ENCODE results near the gene CA5A. TPM values are rescaled to one million over a fixed set of nuclear protein-coding genes. Genes with fewer than 3 reads are reported as not detected.
"Not testable (repeated sequence)": the region's sequence is repeated elsewhere in the genome, so short reads cannot be mapped to it uniquely, and the experiment has no call there.

Gene CA5A
- total RNA-seq, 1 experiment from 2014 or later, result not detected

DNA sequence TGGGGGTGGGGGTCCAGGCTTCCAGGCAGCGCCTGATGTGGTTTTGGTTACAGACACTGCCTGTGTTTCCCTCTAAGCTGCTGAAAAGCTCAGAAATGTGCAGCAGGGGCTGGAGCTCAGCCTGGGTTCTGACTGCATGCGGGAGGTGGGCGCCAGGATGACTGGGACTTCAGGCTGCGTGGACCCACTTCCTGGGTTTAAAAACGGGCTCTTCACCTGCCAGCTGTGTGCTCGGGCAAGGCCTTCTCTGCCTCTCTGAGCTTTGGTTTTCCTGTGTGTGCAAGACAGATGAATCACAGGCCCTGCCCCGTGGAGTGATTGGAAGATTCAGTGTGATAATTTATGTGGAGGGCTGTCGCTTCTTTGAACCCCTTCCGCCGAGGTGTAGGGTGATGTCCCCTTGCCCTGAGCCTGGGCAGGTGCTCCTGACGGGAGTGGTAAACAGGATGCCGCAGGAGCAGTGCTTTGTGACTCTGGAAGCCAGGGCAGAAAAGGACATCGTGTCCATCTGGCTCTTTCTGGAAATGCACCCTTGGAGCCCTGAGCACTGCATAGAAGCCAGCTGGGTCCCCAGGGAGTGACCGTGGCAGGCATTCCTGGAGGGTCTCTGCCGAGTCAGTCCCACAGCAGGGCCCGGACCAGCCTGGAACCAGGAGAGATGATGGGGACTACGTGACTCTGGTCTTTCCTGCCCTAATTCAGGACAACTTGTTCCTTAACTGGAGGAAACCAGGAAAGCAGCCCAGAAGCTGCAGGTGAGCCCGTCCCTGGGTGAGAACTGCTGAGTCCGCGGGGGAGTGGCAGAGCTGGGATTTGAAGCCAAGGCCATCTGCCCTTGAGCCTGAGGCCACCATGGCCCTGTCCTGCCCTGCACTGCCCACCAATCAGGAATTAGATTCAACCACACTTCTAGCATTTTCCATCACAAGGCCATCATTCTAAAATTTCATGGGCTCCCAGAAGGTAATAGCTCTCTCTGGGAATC is 38.5 kb downstream of the CA5A start:
- ATAC-seq (peak; percentile 33; the same call in 1 of the 2 replicates), DNase-seq (ENCODE audit: low read depth, low spot score) (no peak)
- no peak overlapping the region for H2AFZ ChIP-seq (ENCODE audit: low read depth, low read length, poor library complexity, severe bottlenecking)
- no peaks in the 10 kb centered on the region for H3K9me3 ChIP-seq (ENCODE audit: control insufficient read depth in 1 of 2, insufficient read depth in 1 of 2, low read depth in 1 of 2, low read length in 2 of 2)
- ChIA-PET POLR2A (no interaction called here), CTCF (no interaction called here), RAD21 (ENCODE audit: low non-redundant PET in 1 of 2, low total read pairs in 2 of 2, uncharacterized antibody in 2 of 2, unreplicated experiment in 2 of 2) (no interaction called here)
- H4K20me1 ChIP-seq (ENCODE audit: insufficient read depth), result no peaks in the 10 kb centered on the region
- no peak for TF ChIP-seq EGR1 (IDR thresholded peaks at IDR 0.05; ENCODE audit: low read depth)
- TF ChIP-seq, protein P1, sequence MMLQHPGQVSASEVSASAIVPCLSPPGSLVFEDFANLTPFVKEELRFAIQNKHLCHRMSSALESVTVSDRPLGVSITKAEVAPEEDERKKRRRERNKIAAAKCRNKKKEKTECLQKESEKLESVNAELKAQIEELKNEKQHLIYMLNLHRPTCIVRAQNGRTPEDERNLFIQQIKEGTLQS (IDR thresholded peaks at IDR 0.05), result no peak
- no peak for TF ChIP-seq JUND (IDR thresholded peaks at IDR 0.05)
- no peak for TF ChIP-seq RAD21 (IDR thresholded peaks at IDR 0.05; ENCODE audit: low read depth)
- TF ChIP-seq, protein P2, sequence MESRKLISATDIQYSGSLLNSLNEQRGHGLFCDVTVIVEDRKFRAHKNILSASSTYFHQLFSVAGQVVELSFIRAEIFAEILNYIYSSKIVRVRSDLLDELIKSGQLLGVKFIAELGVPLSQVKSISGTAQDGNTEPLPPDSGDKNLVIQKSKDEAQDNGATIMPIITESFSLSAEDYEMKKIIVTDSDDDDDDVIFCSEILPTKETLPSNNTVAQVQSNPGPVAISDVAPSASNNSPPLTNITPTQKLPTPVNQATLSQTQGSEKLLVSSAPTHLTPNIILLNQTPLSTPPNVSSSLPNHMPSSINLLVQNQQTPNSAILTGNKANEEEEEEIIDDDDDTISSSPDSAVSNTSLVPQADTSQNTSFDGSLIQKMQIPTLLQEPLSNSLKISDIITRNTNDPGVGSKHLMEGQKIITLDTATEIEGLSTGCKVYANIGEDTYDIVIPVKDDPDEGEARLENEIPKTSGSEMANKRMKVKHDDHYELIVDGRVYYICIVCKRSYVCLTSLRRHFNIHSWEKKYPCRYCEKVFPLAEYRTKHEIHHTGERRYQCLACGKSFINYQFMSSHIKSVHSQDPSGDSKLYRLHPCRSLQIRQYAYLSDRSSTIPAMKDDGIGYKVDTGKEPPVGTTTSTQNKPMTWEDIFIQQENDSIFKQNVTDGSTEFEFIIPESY (IDR thresholded peaks at IDR 0.05; ENCODE audit: extremely low read depth, insufficient replicate concordance, low read length), result no peak
- no peak for TF ChIP-seq ELF1 (IDR thresholded peaks at IDR 0.05; ENCODE audit: borderline replicate concordance, low read depth)
- TF ChIP-seq CEBPB (IDR thresholded peaks at IDR 0.05; ENCODE audit: low read depth), result no peak
- TF ChIP-seq POLR2A (IDR thresholded peaks at IDR 0.05; ENCODE audit: borderline replicate concordance, extremely low read depth, insufficient read depth, insufficient read length), result no peak
- no peak for TF ChIP-seq YY1 (IDR thresholded peaks at IDR 0.05; ENCODE audit: extremely low read depth, insufficient replicate concordance, low read depth, low read length)
- no peak for TF ChIP-seq EZH2phosphoT487 (IDR thresholded peaks at IDR 0.05; ENCODE audit: borderline replicate concordance)
- TF ChIP-seq CBX3 (IDR thresholded peaks at IDR 0.05; ENCODE audit: low read depth), result no peak
- TF ChIP-seq, protein P3, sequence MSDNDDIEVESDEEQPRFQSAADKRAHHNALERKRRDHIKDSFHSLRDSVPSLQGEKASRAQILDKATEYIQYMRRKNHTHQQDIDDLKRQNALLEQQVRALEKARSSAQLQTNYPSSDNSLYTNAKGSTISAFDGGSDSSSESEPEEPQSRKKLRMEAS (IDR thresholded peaks at IDR 0.05), result no peak
- no peak for TF ChIP-seq ZFX (IDR thresholded peaks at IDR 0.05)
- no peak for TF ChIP-seq SRF (IDR thresholded peaks at IDR 0.05; ENCODE audit: low read depth)
- no peak for TF ChIP-seq FOSL1 (IDR thresholded peaks at IDR 0.05; ENCODE audit: low read depth)
- no peaks in the 10 kb centered on the region for H3K27me3 ChIP-seq (ENCODE audit: insufficient read depth, low read length)
- no TSS peak for BruUV-seq (replicated peaks)
- 0 out of 4 replicates have a peak, but pooled peaks cover 0 to 2% of the 10 kb centered on the region in 2 experiments for H3K4me1 ChIP-seq (ENCODE audit: control insufficient read depth in 1 of 2, insufficient read depth in 2 of 2, low read length in 2 of 2)
- intact Hi-C loops (cut with micrococcal nuclease), result no loop called here
- no peaks in the 10 kb centered on the region for H3K9me2 ChIP-seq (ENCODE audit: insufficient read depth)
- no peak overlapping the region for H3K27ac ChIP-seq (ENCODE audit: low read depth, low read length)
- no peak overlapping the region for H3K9ac ChIP-seq (ENCODE audit: low read length)
- no peak overlapping the region for H3K4me3 ChIP-seq (replicated peaks in 1 of 2; ENCODE audit: low read depth in 1 of 2, low read length in 2 of 2)
- no peaks in the 10 kb centered on the region for H3K36me3 ChIP-seq (ENCODE audit: control insufficient read depth in 1 of 2, insufficient read depth in 2 of 2, low read length in 2 of 2)
- H3K79me2 ChIP-seq (ENCODE audit: insufficient read depth, low read length), result no peaks in the 10 kb centered on the region
- H3K4me2 ChIP-seq (ENCODE audit: low read length), result no peak overlapping the region

DNA sequence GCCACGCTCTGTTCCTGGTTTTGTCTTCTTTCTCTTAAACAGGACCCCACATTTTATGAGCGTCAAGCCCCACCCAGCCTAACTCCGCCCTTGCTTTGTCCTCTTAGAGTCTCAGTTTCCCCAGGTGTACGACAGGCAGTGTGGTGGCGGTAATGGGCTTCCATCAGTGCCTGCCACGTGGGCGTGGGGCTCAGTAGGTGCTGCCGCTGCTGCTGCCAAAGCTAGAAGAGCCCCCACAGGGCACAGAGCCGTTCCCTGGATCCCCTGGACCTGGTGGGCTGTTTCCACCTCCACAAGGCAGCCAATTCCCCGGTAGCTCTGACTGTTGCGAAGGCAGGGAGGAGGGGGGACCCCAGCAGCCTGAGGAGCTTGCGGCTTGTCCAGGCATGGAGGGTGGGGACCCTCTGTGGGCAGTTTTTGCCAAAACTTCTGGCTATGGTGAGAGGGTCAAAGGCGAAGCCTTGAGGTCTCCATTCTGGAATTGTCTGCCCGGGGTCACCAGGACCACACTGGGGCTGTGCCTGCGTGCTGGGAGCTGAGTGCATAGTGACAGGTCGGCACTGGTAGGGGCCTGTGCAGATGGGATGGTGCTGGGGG is 39.3 kb downstream of the CA5A start:
- H3K27me3 ChIP-seq (ENCODE audit: insufficient read depth, low read length); H3K4me1 ChIP-seq (ENCODE audit: control insufficient read depth in 1 of 2, insufficient read depth in 2 of 2, low read length in 2 of 2); ATAC-seq; BruUV-seq (replicated peaks); H3K9me3 ChIP-seq (ENCODE audit: control insufficient read depth in 1 of 2, insufficient read depth in 1 of 2, low read depth in 1 of 2, low read length in 2 of 2); CTCF ChIA-PET; H3K9me2 ChIP-seq (ENCODE audit: insufficient read depth); POLR2A ChIA-PET; DNase-seq (ENCODE audit: low read depth, low spot score); H3K27ac ChIP-seq (ENCODE audit: low read depth, low read length); H3K4me2 ChIP-seq (ENCODE audit: low read length); H3K9ac ChIP-seq (ENCODE audit: low read length); H3K79me2 ChIP-seq (ENCODE audit: insufficient read depth, low read length); H3K36me3 ChIP-seq (ENCODE audit: control insufficient read depth in 1 of 2, insufficient read depth in 2 of 2, low read length in 2 of 2); RAD21 ChIA-PET (ENCODE audit: low non-redundant PET in 1 of 2, low total read pairs in 2 of 2, uncharacterized antibody in 2 of 2, unreplicated experiment in 2 of 2); H3K4me3 ChIP-seq (replicated peaks in 1 of 2; ENCODE audit: low read depth in 1 of 2, low read length in 2 of 2); H2AFZ ChIP-seq (ENCODE audit: low read depth, low read length, poor library complexity, severe bottlenecking); intact Hi-C loops (cut with micrococcal nuclease); H4K20me1 ChIP-seq (ENCODE audit: insufficient read depth): not testable (repeated sequence)
